Head of caudate nucleus (tissue), 42 donors: ENCODE data around the gene USP11.
A peak's percentile ranks its signal among the peaks of the same experiment; 100 is the strongest.
"Not testable (repeated sequence)": the region's sequence is repeated elsewhere in the genome, so short reads cannot be mapped to it uniquely, and the experiment has no call there.

ENCODE experiments used
- DNase-seq, 42 donors: peaks; one replicate each; pipeline versions ENCODE4 v3.0.0 to v3.0.0-alpha.2; 2020 to 2021; ENCODE audit warnings: mixed read lengths in 7 of 42
- intact Hi-C: fragments of 100-400 bp; cut with DNase I; formaldehyde crosslinking; loops from one replicate; pipeline ENCODE4 v1.15.0; 2022

USP11 gene

DNA sequence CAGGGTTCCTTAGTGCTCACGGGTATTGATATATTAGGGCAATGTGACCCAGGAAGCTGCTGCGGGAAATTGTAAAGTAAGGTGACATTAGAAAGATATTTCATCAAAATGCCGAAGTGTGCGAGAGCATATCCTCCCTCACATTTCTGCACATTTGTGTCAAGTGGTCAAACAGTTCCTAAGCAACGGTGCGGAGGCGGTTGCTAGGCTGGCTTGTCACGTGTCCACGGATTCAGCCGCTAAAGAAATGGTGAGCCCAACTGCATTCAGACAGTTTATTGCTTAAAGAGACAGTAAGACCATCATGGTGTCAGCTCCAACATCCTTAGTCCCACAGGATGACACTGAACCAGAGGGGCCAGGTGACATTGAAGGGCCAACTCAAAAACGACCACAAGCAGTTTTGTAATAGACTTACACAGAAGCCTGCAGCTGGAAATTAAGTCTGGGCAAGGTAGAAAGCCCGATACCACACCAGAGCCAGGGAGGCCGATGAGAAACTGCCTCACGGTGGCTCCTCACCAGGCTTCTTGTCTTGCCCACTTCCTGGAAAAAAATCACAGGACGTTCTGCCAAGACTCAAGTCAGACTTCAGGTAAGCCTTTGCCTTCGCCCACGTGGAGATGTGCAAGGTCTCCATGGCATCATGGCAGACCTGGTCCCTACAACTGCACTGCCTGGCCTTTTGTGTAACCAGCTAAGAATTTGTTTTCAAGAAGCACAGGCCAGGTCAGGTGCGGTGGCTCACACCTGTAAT is 50.4 kb downstream of the USP11 start:
- intact Hi-C loops = no loop called here
- peak; percentile 2 to 69 (median 38) for DNase-seq

DNA sequence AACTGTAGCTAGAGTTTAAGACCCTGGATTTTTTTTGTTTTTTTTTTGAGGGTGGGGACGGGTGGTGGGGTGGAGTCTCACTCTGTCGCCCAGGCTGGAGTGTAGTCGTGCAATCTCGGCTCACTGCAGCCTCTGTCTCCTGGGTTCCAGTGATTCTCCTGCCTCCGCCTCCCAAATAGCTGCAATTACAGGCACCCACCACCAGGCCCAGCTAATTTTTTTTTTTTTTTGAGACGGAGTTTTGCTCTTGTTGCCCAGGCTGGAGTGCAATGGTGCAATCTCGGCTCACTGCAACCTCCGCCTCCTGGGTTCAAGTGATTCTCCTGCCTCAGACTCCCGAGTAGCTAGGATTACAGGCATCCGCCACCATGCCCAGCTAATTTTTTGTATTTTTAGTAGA is 51.8 kb downstream of the USP11 start:
- intact Hi-C loops = not testable (repeated sequence)

GRCh38 chrX:47285836-47286320 is 53.1 kb downstream of the USP11 start:
- intact Hi-C loops = no loop called here

More for the DNA sequence above, 51.8 kb downstream of the USP11 start:
- DNase-seq = not testable (repeated sequence)

GRCh38 chrX:47293106-47293505 is 60.3 kb downstream of the USP11 start:
- DNase-seq = no peak
- intact Hi-C loops = no loop called here

More at GRCh38 chrX:47285836-47286320, 53.1 kb downstream of the USP11 start:
- DNase-seq = no peak

GRCh38 chrX:47296766-47297365 is 64.1 kb downstream of the USP11 start:
- intact Hi-C loops = no loop called here
- no peak for DNase-seq

DNA sequence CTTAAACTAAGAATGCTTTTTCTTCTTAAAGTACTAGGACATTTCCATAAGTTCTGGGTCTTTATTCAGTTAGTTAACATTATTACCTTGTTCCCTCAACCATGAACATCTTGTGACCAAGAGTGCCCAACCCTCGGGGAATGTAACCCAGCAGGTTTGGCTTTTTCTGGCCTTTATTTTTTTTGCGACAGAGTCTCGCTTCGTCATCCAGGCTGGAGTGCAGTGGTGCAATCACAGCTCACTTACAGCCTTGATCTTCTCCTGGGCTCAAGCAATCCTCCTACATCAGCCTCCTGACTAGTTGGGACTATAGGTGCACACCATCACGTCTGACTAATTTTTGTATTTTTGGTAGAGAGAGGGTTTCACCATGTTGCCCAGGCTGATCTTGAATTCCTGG is 65.1 kb downstream of the USP11 start:
- DNase-seq = no peak
- intact Hi-C loops = no loop called here
